Right lobe of liver (tissue), 4 donors: ENCODE data around the gene EXOC3.
"Not testable (repeated sequence)": the region's sequence is repeated elsewhere in the genome, so short reads cannot be mapped to it uniquely, and the experiment has no call there.

Source experiments
- CTCF ChIP-seq, 4 donors: fragments of 200-600 bp in 3 of 4; fragments of 450-650 bp in 1 of 4; IDR thresholded peaks; one replicate each; pipeline versions ENCODE4 v1.5.1 to v1.8.0; 2016 to 2022; ENCODE audit warnings: antibody characterized with exemption in 4 of 4, mild to moderate bottlenecking in 2 of 4
- POLR2A ChIP-seq: fragments of 450-650 bp; IDR thresholded peaks from one replicate; pipeline ENCODE4 v1.6.1; 2017; ENCODE audit warnings: antibody characterized with exemption, mild to moderate bottlenecking
- donor health status: DM: no; HTN: no; CAD: no.
- donor health status: DM: no; HTN: no; CAD: no.
- donor health status: DM: no; HTN: yes; CAD: no.

- not testable (repeated sequence) for TF ChIP-seq CTCF (IDR thresholded peaks at IDR 0.05); POLR2A
Measured at GRCh38 chr5:402219-402614, 40.8 kb upstream of the EXOC3 start.
